HepG2 (cell line): ENCODE measurements around the gene SCRT2. TPM values are rescaled to one million over a fixed set of nuclear protein-coding genes. Genes with fewer than 3 reads are reported as not detected.

ENCODE experiments used
- ATF7 ChIP-seq, 2 experiments: fragments of 450-650 bp in 1 of 2; sonication (generic) in 1 of 2; formaldehyde crosslinking in 1 of 2; IDR thresholded peaks; 2 replicates each; pipeline versions ENCODE4 v1.4.0 to v1.6.1; 2016 to 2020; ENCODE audit warnings: antibody characterized with exemption in 1 of 2, mild to moderate bottlenecking in 1 of 2, missing genetic modification reagents in 1 of 2
- CREB3 ChIP-seq: sonication (generic); formaldehyde crosslinking; IDR thresholded peaks from 2 replicates; pipeline ENCODE4 v1.5.0; 2020; ENCODE audit warnings: missing genetic modification reagents
- ELF4 ChIP-seq: sonication (generic); formaldehyde crosslinking; IDR thresholded peaks from 2 replicates; pipeline ENCODE4 v1.5.0; 2020; ENCODE audit warnings: missing genetic modification reagents, mild to moderate bottlenecking, moderate library complexity, borderline replicate concordance
- FOXO1 ChIP-seq: sonication (generic); formaldehyde crosslinking; IDR thresholded peaks from 2 replicates; pipeline ENCODE4 v1.4.0; 2020; ENCODE audit warnings: missing genetic modification reagents
- HOXD1 ChIP-seq: sonication (generic); formaldehyde crosslinking; IDR thresholded peaks from 2 replicates; pipeline ENCODE4 v1.5.0; 2020; ENCODE audit warnings: missing genetic modification reagents
- IKZF4 ChIP-seq: sonication (generic); formaldehyde crosslinking; IDR thresholded peaks from 2 replicates; pipeline ENCODE4 v1.5.1; 2020; ENCODE audit warnings: borderline replicate concordance, mild to moderate bottlenecking, low read depth, missing genetic modification reagents; ENCODE audit errors: not compliant biosample characterization
- KLF16 ChIP-seq, 2 experiments: sonication (generic) in 1 of 2; formaldehyde crosslinking in 1 of 2; IDR thresholded peaks; 2 replicates each; pipeline versions ENCODE4 v1.6.1 to v1.8.0; 2016 to 2023; ENCODE audit warnings: missing genetic modification reagents in 2 of 2, missing compliant biosample characterization in 1 of 2
- MBNL3 ChIP-seq: fragments of 250-450 bp; sonication (Bioruptor Pico); conservative IDR thresholded peaks from 2 replicates; pipeline ENCODE4 v1.8.0; 2022; ENCODE audit warnings: mild to moderate bottlenecking, inconsistent platforms
- MIER3 ChIP-seq: IDR thresholded peaks from 2 replicates; pipeline ENCODE4 v1.6.1; 2016; ENCODE audit warnings: missing compliant biosample characterization, borderline replicate concordance
- MTF2 ChIP-seq: sonication (generic); formaldehyde crosslinking; IDR thresholded peaks from 2 replicates; pipeline ENCODE4 v1.5.0; 2020; ENCODE audit warnings: missing genetic modification reagents, borderline replicate concordance
- MYPOP ChIP-seq: sonication (generic); formaldehyde crosslinking; IDR thresholded peaks from 2 replicates; pipeline ENCODE4 v1.8.1; 2023; ENCODE audit warnings: mild to moderate bottlenecking, moderate library complexity, missing genetic modification reagents
- NAIF1 ChIP-seq: sonication (generic); formaldehyde crosslinking; IDR thresholded peaks from 2 replicates; pipeline ENCODE4 v1.5.0; 2020; ENCODE audit warnings: mild to moderate bottlenecking, missing genetic modification reagents, borderline replicate concordance
- PHF21A ChIP-seq: sonication (generic); formaldehyde crosslinking; IDR thresholded peaks from 2 replicates; pipeline ENCODE4 v1.5.0; 2020; ENCODE audit warnings: mild to moderate bottlenecking, missing genetic modification reagents
- PLRG1 ChIP-seq: fragments of 450-650 bp; conservative IDR thresholded peaks from 2 replicates; pipeline ENCODE4 v1.6.1; 2016
- POLR2AphosphoS2 ChIP-seq: IDR thresholded peaks from 2 replicates; pipeline ENCODE4 v1.6.1; 2011; ENCODE audit warnings: low read depth, low read length, improper control_type of control experiment
- SAP130 ChIP-seq: IDR thresholded peaks from 2 replicates; pipeline ENCODE4 v1.6.1; 2016; ENCODE audit warnings: low read depth
- SKI ChIP-seq: fragments of 450-650 bp; IDR thresholded peaks from one replicate; pipeline ENCODE4 v1.6.1; 2018; ENCODE audit warnings: mild to moderate bottlenecking; ENCODE audit not compliant: partially characterized antibody
- ZNF230 ChIP-seq: sonication (generic); formaldehyde crosslinking; IDR thresholded peaks from 2 replicates; pipeline ENCODE4 v1.4.0; 2020; ENCODE audit warnings: mild to moderate bottlenecking, missing genetic modification reagents
- ZNF383 ChIP-seq: sonication (generic); formaldehyde crosslinking; IDR thresholded peaks from 2 replicates; pipeline ENCODE4 v1.4.0; 2020; ENCODE audit warnings: missing genetic modification reagents, mild to moderate bottlenecking, borderline replicate concordance
- ZNF543 ChIP-seq: sonication (generic); formaldehyde crosslinking; IDR thresholded peaks from 2 replicates; pipeline ENCODE4 v1.4.0; 2020; ENCODE audit warnings: mild to moderate bottlenecking, missing genetic modification reagents
- ZNF549 ChIP-seq: sonication (generic); formaldehyde crosslinking; IDR thresholded peaks from 2 replicates; pipeline ENCODE4 v1.5.0; 2020; ENCODE audit warnings: missing genetic modification reagents
- ZNF841 ChIP-seq: sonication (generic); formaldehyde crosslinking; IDR thresholded peaks from 2 replicates; pipeline ENCODE4 v1.8.1; 2023; ENCODE audit warnings: missing genetic modification reagents, borderline replicate concordance
- polyA plus RNA-seq, 8 experiments: library from polyadenylated mRNA; depleted of rRNA in 3 of 8; stranded (reverse) in 7 of 8; unstranded in 1 of 8; fragments of >200 nt; fragmentation: Illumina TruSeq in 4 of 8; extraction: Trizol in 4 of 8; gene quantifications; 2 replicates each; pipeline versions ENCODE4 v1.2.1 to v1.2.3, GENCODE V29; 2011 to 2016; ENCODE audit warnings: low read depth in 4 of 8, missing spikeins in 1 of 8, mixed read lengths in 1 of 8; ENCODE audit not compliant: insufficient read depth in 1 of 8
- total RNA-seq, 5 experiments: library from RNA; depleted of rRNA; stranded (reverse); fragments of >200 nt; fragmentation: Illumina TruSeq; extraction: Trizol; gene quantifications; 2 replicates each; pipeline ENCODE4 v1.2.3, GENCODE V29; 2016; ENCODE audit warnings: low read depth in 1 of 5
- TF ChIP-seq, protein P1 (sequence below): sonication (generic); formaldehyde crosslinking; IDR thresholded peaks from 2 replicates; pipeline ENCODE4 v1.4.0; 2020; ENCODE audit warnings: mild to moderate bottlenecking, low read depth, missing genetic modification reagents
- TF ChIP-seq, protein P2 (sequence below): sonication (generic); formaldehyde crosslinking; IDR thresholded peaks from 2 replicates; pipeline ENCODE4 v1.9.0; 2021; ENCODE audit warnings: missing genetic modification reagents, borderline replicate concordance

Gene SCRT2
- total and polyA plus RNA-seq, 2 of the 13 experiments (the other 11 are each of a cell fraction or from before 2014, with no cell fraction given) = not detected

- TF ChIP-seq FOXO1 (CRISPR knock-in tag) (peak; percentile 17; the same call in 1 of the 2 replicates), MIER3 (CRISPR knock-in tag) (no peak), MBNL3 (CRISPR knock-in tag) (no peak), ZNF383 (CRISPR knock-in tag) (no peak), ZNF841 (CRISPR knock-in tag) (no peak), ZNF543 (no peak), HOXD1 (CRISPR knock-in tag) (no peak), NAIF1 (CRISPR knock-in tag) (no peak), PHF21A (CRISPR knock-in tag) (peak; percentile 45; the same call in 1 of the 2 replicates), ZNF549 (CRISPR knock-in tag) (no peak), ATF7 (IDR thresholded peaks at IDR 0.05) (no peak; the same call in 1 of the 2 replicates), ATF7 (CRISPR knock-in tag; IDR thresholded peaks at IDR 0.05) (0 out of 2 replicates have a peak, but pooled peaks have one; percentile 6), SAP130 (CRISPR knock-in tag) (peak; percentile 70), ELF4 (no peak), KLF16 (CRISPR knock-in tag; IDR thresholded peaks at IDR 0.05) (no peak; a peak in 1 of 4 replicates), ZNF230 (CRISPR knock-in tag) (no peak; the same call in 1 of the 2 replicates), CREB3 (CRISPR knock-in tag) (no peak), PLRG1 (no peak), MTF2 (CRISPR knock-in tag) (no peak), POLR2AphosphoS2 (no peak), MYPOP (CRISPR knock-in tag) (no peak), IKZF4 (CRISPR knock-in tag) (no peak), SKI (peak; percentile 57)
- TF ChIP-seq, protein P1, sequence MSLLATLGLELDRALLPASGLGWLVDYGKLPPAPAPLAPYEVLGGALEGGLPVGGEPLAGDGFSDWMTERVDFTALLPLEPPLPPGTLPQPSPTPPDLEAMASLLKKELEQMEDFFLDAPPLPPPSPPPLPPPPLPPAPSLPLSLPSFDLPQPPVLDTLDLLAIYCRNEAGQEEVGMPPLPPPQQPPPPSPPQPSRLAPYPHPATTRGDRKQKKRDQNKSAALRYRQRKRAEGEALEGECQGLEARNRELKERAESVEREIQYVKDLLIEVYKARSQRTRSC = no peak
- TF ChIP-seq, protein P2, sequence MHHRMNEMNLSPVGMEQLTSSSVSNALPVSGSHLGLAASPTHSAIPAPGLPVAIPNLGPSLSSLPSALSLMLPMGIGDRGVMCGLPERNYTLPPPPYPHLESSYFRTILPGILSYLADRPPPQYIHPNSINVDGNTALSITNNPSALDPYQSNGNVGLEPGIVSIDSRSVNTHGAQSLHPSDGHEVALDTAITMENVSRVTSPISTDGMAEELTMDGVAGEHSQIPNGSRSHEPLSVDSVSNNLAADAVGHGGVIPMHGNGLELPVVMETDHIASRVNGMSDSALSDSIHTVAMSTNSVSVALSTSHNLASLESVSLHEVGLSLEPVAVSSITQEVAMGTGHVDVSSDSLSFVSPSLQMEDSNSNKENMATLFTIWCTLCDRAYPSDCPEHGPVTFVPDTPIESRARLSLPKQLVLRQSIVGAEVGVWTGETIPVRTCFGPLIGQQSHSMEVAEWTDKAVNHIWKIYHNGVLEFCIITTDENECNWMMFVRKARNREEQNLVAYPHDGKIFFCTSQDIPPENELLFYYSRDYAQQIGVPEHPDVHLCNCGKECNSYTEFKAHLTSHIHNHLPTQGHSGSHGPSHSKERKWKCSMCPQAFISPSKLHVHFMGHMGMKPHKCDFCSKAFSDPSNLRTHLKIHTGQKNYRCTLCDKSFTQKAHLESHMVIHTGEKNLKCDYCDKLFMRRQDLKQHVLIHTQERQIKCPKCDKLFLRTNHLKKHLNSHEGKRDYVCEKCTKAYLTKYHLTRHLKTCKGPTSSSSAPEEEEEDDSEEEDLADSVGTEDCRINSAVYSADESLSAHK (CRISPR knock-in tag) = no peak
These were observed 29.3 kb downstream of the SCRT2 start (continued) for GRCh38 chr20:646107-646867.
